Embryonic facial prominence (tissue), 1 donor: ENCODE data around the gene GDF2.

Experiments
- DNase-seq: peaks from one replicate; pipeline ENCODE4 v3.0.0-alpha.2; 2016; ENCODE audit errors: extremely low spot score

GDF2 gene

GRCh38 chr10:47351899-47352815 is 29.9 kb downstream of the GDF2 start:
- DNase-seq: no peak

- no peak for DNase-seq
Observed at GRCh38 chr10:47353351-47353750, 31.1 kb downstream of the GDF2 start.

GRCh38 chr10:47354165-47354564 is 31.9 kb downstream of the GDF2 start:
- no peak for DNase-seq

GRCh38 chr10:47354900-47355299 is 32.6 kb downstream of the GDF2 start:
- no peak for DNase-seq

GRCh38 chr10:47356708-47357107 is 34.5 kb downstream of the GDF2 start:
- DNase-seq: no peak

GRCh38 chr10:47357131-47357582 is 34.9 kb downstream of the GDF2 start:
- no peak for DNase-seq

GRCh38 chr10:47357911-47358310 is 35.7 kb downstream of the GDF2 start:
- DNase-seq: no peak

GRCh38 chr10:47358457-47358856 is 36.2 kb downstream of the GDF2 start:
- no peak for DNase-seq

GRCh38 chr10:47359101-47359500 is 36.8 kb downstream of the GDF2 start:
- DNase-seq: no peak

GRCh38 chr10:47359626-47360418 is 37.6 kb downstream of the GDF2 start:
- no peak for DNase-seq

- no peak for DNase-seq
Observed at GRCh38 chr10:47360419-47361040, 38.3 kb downstream of the GDF2 start.

- DNase-seq: no peak
Observed at GRCh38 chr10:47361293-47361692, 39.0 kb downstream of the GDF2 start.

GRCh38 chr10:47362199-47362598 is 39.9 kb downstream of the GDF2 start:
- DNase-seq: no peak

- no peak for DNase-seq
Observed at GRCh38 chr10:47363781-47364180, 41.5 kb downstream of the GDF2 start.

- no peak for DNase-seq
Observed at GRCh38 chr10:47364366-47364765, 42.1 kb downstream of the GDF2 start.

GRCh38 chr10:47364911-47365310 is 42.7 kb downstream of the GDF2 start:
- DNase-seq: no peak

- DNase-seq: no peak
Observed at GRCh38 chr10:47365431-47366180, 43.4 kb downstream of the GDF2 start.

GRCh38 chr10:47366181-47366631 is 44.0 kb downstream of the GDF2 start:
- DNase-seq: no peak

GRCh38 chr10:47366731-47367460 is 44.6 kb downstream of the GDF2 start:
- DNase-seq: no peak

- DNase-seq: no peak
Observed at GRCh38 chr10:47367646-47368045, 45.4 kb downstream of the GDF2 start.
